ENCODE data around the gene LRRC52.

Gene LRRC52

GRCh38 chr1:165525708-165526107, 18.1 kb upstream of the LRRC52 start:
- Histone ChIP-seq H3K27ac (no peak overlapping the region), H3K4me3 (no peak overlapping the region)
- DNase-seq (ENCODE audit: low spot score): no peak
- TF ChIP-seq CTCF (IDR thresholded peaks at IDR 0.05): no peak

GRCh38 chr1:165527251-165528007, 16.4 kb upstream of the LRRC52 start:
- Histone ChIP-seq H3K4me3 (no peak overlapping the region), H3K27ac (no peak overlapping the region)
- DNase-seq (ENCODE audit: low spot score): no peak
- no peak for TF ChIP-seq CTCF (IDR thresholded peaks at IDR 0.05)

DNA sequence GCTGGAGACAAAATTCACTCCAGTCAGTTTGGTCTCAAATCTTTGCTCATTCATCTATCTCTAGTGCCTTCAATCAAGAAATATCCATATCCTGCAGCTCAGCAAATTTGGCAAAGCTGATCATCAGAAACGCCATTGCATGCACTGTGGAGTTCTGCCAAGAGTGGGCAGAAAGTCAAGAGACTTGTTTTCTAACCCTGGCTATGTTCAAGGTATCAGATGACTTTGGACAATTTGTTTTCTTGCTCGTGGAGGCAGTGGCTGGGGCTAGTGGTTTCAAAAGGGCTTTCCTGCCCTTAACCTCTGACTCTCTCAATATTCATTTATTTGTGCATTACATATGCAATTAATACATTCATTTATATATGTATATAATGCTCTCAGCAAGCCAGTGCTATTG, 12.8 kb upstream of the LRRC52 start:
- Histone ChIP-seq H3K4me3 (no peak overlapping the region), H3K27ac (no peak overlapping the region)
- no peak for DNase-seq (ENCODE audit: low spot score)
- no peak for TF ChIP-seq CTCF (IDR thresholded peaks at IDR 0.05)

DNA sequence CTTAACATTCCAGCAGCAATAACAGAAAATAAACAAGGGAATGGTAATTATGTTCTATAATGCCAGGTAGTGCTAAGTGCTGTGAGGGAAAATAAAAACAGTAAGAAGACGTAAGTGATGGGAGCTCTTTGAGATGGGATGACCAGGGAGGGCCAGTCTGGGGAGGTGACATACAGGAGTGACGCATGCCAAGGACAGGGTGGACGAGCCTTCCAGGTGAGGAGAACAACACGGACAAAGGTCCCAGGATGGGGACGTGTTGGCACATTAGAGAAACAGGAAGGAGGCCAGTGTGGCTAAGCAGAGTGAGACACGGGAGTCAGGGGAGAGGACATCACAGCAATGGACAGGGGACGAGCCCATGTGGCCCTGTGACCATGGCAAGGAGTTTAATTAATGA, 11.7 kb upstream of the LRRC52 start:
- Histone ChIP-seq H3K4me3 (no peak overlapping the region), H3K27ac (no peak overlapping the region)
- TF ChIP-seq CTCF (IDR thresholded peaks at IDR 0.05): no peak
- no peak for DNase-seq (ENCODE audit: low spot score)

- no peak for DNase-seq (ENCODE audit: low spot score)
- no peak overlapping the region for H3K27ac ChIP-seq
- H3K4me3 ChIP-seq: no peak overlapping the region
- no peak for TF ChIP-seq CTCF (IDR thresholded peaks at IDR 0.05)
Measured at GRCh38 chr1:165533254-165533653, 10.5 kb upstream of the LRRC52 start.

- no peak for DNase-seq (ENCODE audit: low spot score)
- Histone ChIP-seq H3K27ac (no peak overlapping the region), H3K4me3 (no peak overlapping the region)
- TF ChIP-seq CTCF (IDR thresholded peaks at IDR 0.05): no peak
Measured at GRCh38 chr1:165536016-165536415, 7.8 kb upstream of the LRRC52 start.

DNA sequence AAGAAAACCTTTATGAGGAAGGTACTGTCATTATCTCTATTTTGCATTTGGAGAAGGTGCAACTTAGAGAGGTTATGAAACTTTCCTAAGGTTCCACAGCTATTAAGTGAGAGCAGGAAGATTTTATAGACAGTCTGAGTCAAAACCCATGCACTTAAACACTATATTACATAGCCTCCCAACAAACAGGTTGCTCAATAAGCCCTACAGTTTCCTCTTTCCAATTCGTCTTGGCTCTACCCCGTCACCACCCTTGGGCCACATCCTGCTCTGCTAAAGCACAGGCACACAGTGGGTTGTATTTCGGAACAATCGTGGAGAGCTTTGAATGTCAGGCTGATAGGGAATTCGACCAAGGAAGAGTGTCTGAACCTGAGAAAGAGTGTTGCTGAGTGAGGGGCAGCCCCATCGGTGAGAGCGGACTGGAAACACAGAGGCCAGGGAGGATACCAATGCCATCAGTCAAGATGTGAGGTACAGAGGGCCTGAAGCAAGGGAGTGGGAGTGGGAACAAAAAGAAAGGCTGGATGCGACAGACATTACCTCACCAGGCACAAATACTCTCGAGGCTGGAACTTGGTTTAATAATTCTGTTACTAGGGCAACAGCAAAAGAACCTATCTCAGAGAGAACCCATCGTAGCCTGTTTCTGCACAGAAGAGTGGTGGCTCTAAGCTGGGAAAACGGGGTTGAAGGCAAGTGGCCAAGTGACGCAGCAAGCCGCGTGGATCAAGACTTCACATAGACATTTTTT, 6.3 kb upstream of the LRRC52 start:
- no peak overlapping the region for H3K27ac ChIP-seq

More for the DNA sequence above, 6.3 kb upstream of the LRRC52 start:
- TF ChIP-seq CTCF (IDR thresholded peaks at IDR 0.05): no peak
- no peak overlapping the region for H3K4me3 ChIP-seq
- no peak for DNase-seq (ENCODE audit: low spot score)

Measured in coronary artery (tissue), 2 donors.